HepG2 (cell line): ENCODE results near the gene EPC2. TPM values are rescaled to one million over a fixed set of nuclear protein-coding genes. Genes with fewer than 3 reads are reported as not detected.

Experiments used
- ATAC-seq: fragments of 200-7000 bp; cut with Tn5 transposase; 3 replicates; pipeline ENCODE4 v1.9.1; 2020; ENCODE audit warnings: mild to moderate bottlenecking, moderate library complexity
- BruUV-seq: library from RNA; stranded (reverse); fragments of 400-500 nt; replicated peaks from 2 replicates; lab custom pipeline; 2021; lab: Mats Ljungman, UMichigan
- CTCF ChIA-PET: fragments of 300-600 bp; formaldehyde crosslinking; extraction: SDS; loops from one replicate; lab custom pipeline; 2021; ENCODE audit warnings: low total read pairs, inconsistent platforms, low intra/inter-chr PET ratio; lab: Yijun Ruan, JAX
- POLR2A ChIA-PET: fragments of 350-600 bp; sonication (Branson Sonifier 250); formaldehyde crosslinking; loops from one replicate; lab custom pipeline; 2020; ENCODE audit warnings: antibody characterized with exemption, inconsistent platforms; lab: Yijun Ruan, JAX
- DNase-seq: peaks from one replicate; pipeline ENCODE4 v3.0.0-alpha.2; 2015; ENCODE audit warnings: low spot score
- FAIRE-seq: peaks from 3 replicates; lab custom pipeline; 2011; peaks lifted over from hg19 to GRCh38; lab: Jason Lieb, UNC
- H2AFZ ChIP-seq: one replicate; pipeline ENCODE4 v1.6.1; 2011; ENCODE audit warnings: low read length, inconsistent platforms
- H3K27ac ChIP-seq: fragments of 300-600 bp; 3 replicates; pipeline ENCODE4 v1.8.0; 2011; ENCODE audit warnings: mixed run types, mild to moderate bottlenecking, mixed read lengths, low read length, inconsistent platforms; ENCODE audit not compliant: insufficient read depth; ENCODE audit errors: extremely low read length
- H3K27me3 ChIP-seq, 2 experiments: fragments of 200-600 bp in 1 of 2; 2 replicates in 1 of 2; 3 replicates in 1 of 2; pipeline versions ENCODE4 v1.6.0 to v1.8.0; 2011; ENCODE audit warnings: low read length in 2 of 2, mild to moderate bottlenecking in 2 of 2, moderate library complexity in 2 of 2, inconsistent platforms in 1 of 2; ENCODE audit not compliant: insufficient read depth in 2 of 2, control insufficient read depth in 1 of 2
- H3K36me3 ChIP-seq, 2 experiments: fragments of 200-600 bp in 1 of 2; replicated peaks in 1 of 2; 2 replicates in 1 of 2; 3 replicates in 1 of 2; pipeline versions ENCODE4 v1.5.1 to v1.8.0; 2011; ENCODE audit warnings: low read length in 2 of 2, inconsistent platforms in 1 of 2; ENCODE audit not compliant: insufficient read depth in 2 of 2, control insufficient read depth in 1 of 2
- H3K4me1 ChIP-seq: 2 replicates; pipeline ENCODE4 v1.5.1; 2012; ENCODE audit warnings: low read length, inconsistent platforms; ENCODE audit not compliant: insufficient read depth
- H3K4me2 ChIP-seq: 2 replicates; pipeline ENCODE4 v1.6.0; 2011; ENCODE audit warnings: low read depth, low read length, inconsistent platforms
- H3K4me3 ChIP-seq, 3 experiments: fragments of 200-600 bp in 1 of 3; sonication (generic), shearing (Covaris generic) in 1 of 3; replicated peaks in 1 of 3; 2 replicates each; pipeline ENCODE4 v1.5.1; 2011 to 2016; ENCODE audit warnings: low read length in 3 of 3, inconsistent platforms in 2 of 3, low read depth in 2 of 3, mild to moderate bottlenecking in 2 of 3, control low read depth in 1 of 3, mixed read lengths in 1 of 3; ENCODE audit not compliant: insufficient read depth in 1 of 3
- H3K79me2 ChIP-seq: one replicate; pipeline ENCODE4 v1.6.1; 2011; ENCODE audit warnings: low read length, inconsistent platforms; ENCODE audit not compliant: insufficient read depth
- H3K9ac ChIP-seq: 2 replicates; pipeline ENCODE4 v1.6.0; 2011; ENCODE audit warnings: mild to moderate bottlenecking, low read depth, low read length, inconsistent platforms; ENCODE audit not compliant: insufficient read depth
- H3K9me3 ChIP-seq: 2 replicates; pipeline ENCODE4 v1.5.1; 2012; ENCODE audit warnings: mild to moderate bottlenecking, low read length
- H4K20me1 ChIP-seq: 2 replicates; pipeline ENCODE4 v1.6.0; 2011; ENCODE audit warnings: inconsistent platforms, mild to moderate bottlenecking, low read length, moderate library complexity; ENCODE audit not compliant: insufficient read depth
- ARNTL ChIP-seq: sonication (generic); formaldehyde crosslinking; IDR thresholded peaks from 2 replicates; pipeline ENCODE4 v1.4.0; 2020; ENCODE audit warnings: mild to moderate bottlenecking, missing genetic modification reagents
- HMGXB3 ChIP-seq: sonication (generic); formaldehyde crosslinking; IDR thresholded peaks from 2 replicates; pipeline ENCODE4 v1.4.0; 2020; ENCODE audit warnings: missing genetic modification reagents, borderline replicate concordance
- LBX2 ChIP-seq: sonication (generic); formaldehyde crosslinking; IDR thresholded peaks from 2 replicates; pipeline ENCODE4 v1.5.0; 2020; ENCODE audit warnings: missing genetic modification reagents, mild to moderate bottlenecking, borderline replicate concordance
- NAIF1 ChIP-seq: sonication (generic); formaldehyde crosslinking; IDR thresholded peaks from 2 replicates; pipeline ENCODE4 v1.5.0; 2020; ENCODE audit warnings: mild to moderate bottlenecking, missing genetic modification reagents, borderline replicate concordance
- SETDB1 ChIP-seq: sonication (generic); formaldehyde crosslinking; IDR thresholded peaks from 2 replicates; pipeline ENCODE4 v1.5.1; 2020; ENCODE audit warnings: missing genetic modification reagents, mild to moderate bottlenecking, borderline replicate concordance
- SP2 ChIP-seq: sonication (generic); formaldehyde crosslinking; IDR thresholded peaks from 2 replicates; pipeline ENCODE4 v1.5.1; 2020; ENCODE audit warnings: mild to moderate bottlenecking, missing genetic modification reagents
- STAT5B ChIP-seq: sonication (generic); formaldehyde crosslinking; IDR thresholded peaks from 2 replicates; pipeline ENCODE4 v1.4.0; 2020; ENCODE audit warnings: missing genetic modification reagents
- TEAD3 ChIP-seq: optimal IDR thresholded peaks from 2 replicates; pipeline ENCODE3; 2016; ENCODE audit warnings: borderline replicate concordance
- YEATS4 ChIP-seq: sonication (generic); formaldehyde crosslinking; IDR thresholded peaks from 2 replicates; pipeline ENCODE4 v1.4.0; 2020; ENCODE audit warnings: missing genetic modification reagents, borderline replicate concordance
- ZKSCAN5 ChIP-seq: sonication (generic); formaldehyde crosslinking; IDR thresholded peaks from 2 replicates; pipeline ENCODE4 v1.5.1; 2020; ENCODE audit warnings: mild to moderate bottlenecking, missing genetic modification reagents
- ZMYM3 ChIP-seq: sonication (generic); formaldehyde crosslinking; IDR thresholded peaks from 2 replicates; pipeline ENCODE4 v1.5.1; 2020; ENCODE audit warnings: mild to moderate bottlenecking, missing genetic modification reagents
- ZNF232 ChIP-seq: sonication (generic); formaldehyde crosslinking; IDR thresholded peaks from 2 replicates; pipeline ENCODE4 v1.4.0; 2020; ENCODE audit warnings: missing genetic modification reagents, borderline replicate concordance
- ZNF33B ChIP-seq: sonication (generic); formaldehyde crosslinking; IDR thresholded peaks from 2 replicates; pipeline ENCODE4 v1.5.1; 2020; ENCODE audit warnings: mild to moderate bottlenecking, missing genetic modification reagents
- ZNF569 ChIP-seq: sonication (generic); formaldehyde crosslinking; IDR thresholded peaks from 2 replicates; pipeline ENCODE4 v1.5.0; 2020; ENCODE audit warnings: mild to moderate bottlenecking, missing genetic modification reagents, moderate library complexity, borderline replicate concordance
- ZNF644 ChIP-seq: IDR thresholded peaks from 2 replicates; pipeline ENCODE4 v1.6.1; 2016; ENCODE audit warnings: low read depth
- ZNF687 ChIP-seq: sonication (generic); formaldehyde crosslinking; IDR thresholded peaks from 2 replicates; pipeline ENCODE4 v1.5.1; 2020; ENCODE audit warnings: mild to moderate bottlenecking, missing genetic modification reagents, moderate library complexity
- WGBS: methylation state at CpG from one replicate; pipeline ENCODE4 v1.1.6; 2017; ENCODE audit warnings: low lambda C conversion rate; 5-methylcytosine and 5-hydroxymethylcytosine counted together
- in situ Hi-C: cut with HindIII; loops from 2 replicates; pipeline ENCODE4 v1.10.0; 2017; ENCODE audit warnings: low pct_unique_long_range_greater_than_20kb; ENCODE audit not compliant: extremely low pct_ligation_motif_present
- intact Hi-C: fragments of 100-400 bp; cut with micrococcal nuclease; formaldehyde crosslinking; loops from one replicate; pipeline ENCODE4 v1.10.0; 2022; ENCODE audit not compliant: unreplicated experiment
- polyA plus RNA-seq, 8 experiments: library from polyadenylated mRNA; depleted of rRNA in 3 of 8; stranded (reverse) in 7 of 8; unstranded in 1 of 8; fragments of >200 nt; fragmentation: Illumina TruSeq in 4 of 8; extraction: Trizol in 4 of 8; gene quantifications; 2 replicates each; pipeline versions ENCODE4 v1.2.1 to v1.2.3, GENCODE V29; 2011 to 2016; ENCODE audit warnings: low read depth in 4 of 8, missing spikeins in 1 of 8, mixed read lengths in 1 of 8; ENCODE audit not compliant: insufficient read depth in 1 of 8
- total RNA-seq, 5 experiments: library from RNA; depleted of rRNA; stranded (reverse); fragments of >200 nt; fragmentation: Illumina TruSeq; extraction: Trizol; gene quantifications; 2 replicates each; pipeline ENCODE4 v1.2.3, GENCODE V29; 2016; ENCODE audit warnings: low read depth in 1 of 5

EPC2 gene
- total and polyA plus RNA-seq, 2 of the 13 experiments (the other 11 are each of a cell fraction or from before 2014, with no cell fraction given), result 20.5 to 22.0 TPM

- Histone ChIP-seq H3K27ac (no peak overlapping the region), H3K36me3 (no peaks in the 10 kb centered on the region), H3K9me3 (no peaks in the 10 kb centered on the region), H3K4me3 (no peak overlapping the region), H3K4me1 (no peaks in the 10 kb centered on the region), H3K9ac (no peak overlapping the region), H2AFZ (no peak overlapping the region), H3K27me3 (no peaks in the 10 kb centered on the region), H3K4me2 (no peak overlapping the region), H3K79me2 (peaks cover 89% of the 10 kb centered on the region), H4K20me1 (peaks cover 23% of the 10 kb centered on the region)
- intact Hi-C loops (no loop called here), in situ Hi-C loops (no loop called here)
- FAIRE-seq (no peak), DNase-seq (no peak), ATAC-seq (no peak)
- 98% methylated on average over 6 of the region's 6 CpGs for WGBS
- ChIA-PET CTCF (no interaction called here), POLR2A (no interaction called here)
- no TSS peak for BruUV-seq
- TF ChIP-seq HMGXB3 (CRISPR knock-in tag) (no peak), STAT5B (CRISPR knock-in tag) (no peak), ZMYM3 (CRISPR knock-in tag) (no peak), ZNF232 (CRISPR knock-in tag) (no peak), TEAD3 (CRISPR knock-in tag) (no peak), NAIF1 (CRISPR knock-in tag) (no peak), SETDB1 (CRISPR knock-in tag) (no peak), ZNF644 (CRISPR knock-in tag) (no peak), LBX2 (CRISPR knock-in tag) (no peak), ARNTL (CRISPR knock-in tag) (no peak), ZNF33B (CRISPR knock-in tag) (no peak), YEATS4 (no peak), ZNF569 (CRISPR knock-in tag) (no peak), ZKSCAN5 (no peak), SP2 (CRISPR knock-in tag) (no peak), ZNF687 (CRISPR knock-in tag) (no peak)
These were observed 40.0 kb downstream of the EPC2 start for GRCh38 chr2:148684507-148684906.
